Kidney (tissue), 14 donors: ENCODE data around the gene DIMT1. TPM values are rescaled to one million over a fixed set of nuclear protein-coding genes. Genes with fewer than 3 reads are reported as not detected.

Experiments
- DNase-seq, 5 donors: peaks; one replicate each; pipeline ENCODE4 v3.0.0-alpha.2; 2013 to 2020
- FAIRE-seq: peaks from 2 replicates; lab custom pipeline; 2012; peaks lifted over from hg19 to GRCh38; lab: Jason Lieb, UNC
- H3K27ac ChIP-seq, 2 donors: one replicate each; pipeline ENCODE4 v1.7.0; 2013; ENCODE audit warnings: low read depth in 2 of 2, low read length in 2 of 2, inconsistent platforms in 1 of 2
- H3K27me3 ChIP-seq: one replicate; pipeline ENCODE4 v1.7.1; 2013; ENCODE audit warnings: low read length, inconsistent platforms; ENCODE audit not compliant: control insufficient read depth, insufficient read depth
- H3K36me3 ChIP-seq, 3 donors: one replicate each; pipeline versions ENCODE4 v1.7.0 to v1.7.1; 2013; ENCODE audit warnings: low read length in 3 of 3, control low read depth in 1 of 3, inconsistent platforms in 1 of 3; ENCODE audit not compliant: insufficient read depth in 3 of 3, control insufficient read depth in 2 of 3
- H3K4me1 ChIP-seq, 3 donors: one replicate each; pipeline versions ENCODE4 v1.7.0 to v1.7.1; 2013; ENCODE audit warnings: low read length in 3 of 3, inconsistent platforms in 1 of 3, low read depth in 1 of 3; ENCODE audit not compliant: control insufficient read depth in 2 of 3, insufficient read depth in 2 of 3
- H3K4me3 ChIP-seq, 3 donors: one replicate each; pipeline versions ENCODE4 v1.7.0 to v1.8.1; 2013; ENCODE audit warnings: low read length in 3 of 3, control low read depth in 1 of 3, inconsistent platforms in 1 of 3
- H3K9ac ChIP-seq, 3 donors: one replicate each; pipeline versions ENCODE4 v1.7.0 to v1.7.1; 2013; ENCODE audit warnings: low read length in 3 of 3, control low read depth in 1 of 3, inconsistent platforms in 1 of 3
- H3K9me3 ChIP-seq, 3 donors: one replicate each; pipeline versions ENCODE4 v1.7.0 to v1.7.1; 2013; ENCODE audit warnings: low read length in 3 of 3, control low read depth in 1 of 3, inconsistent platforms in 1 of 3; ENCODE audit not compliant: control insufficient read depth in 2 of 3, insufficient read depth in 1 of 3
- CTCF ChIP-seq: IDR thresholded peaks from 3 replicates; pipeline ENCODE4 v1.5.1; 2012; ENCODE audit warnings: mild to moderate bottlenecking, moderate library complexity, borderline replicate concordance; ENCODE audit not compliant: insufficient read depth; ENCODE audit errors: extremely low read depth
- intact Hi-C: fragments of 100-400 bp; cut with DNase I; formaldehyde crosslinking; loops from one replicate; pipeline ENCODE4 v1.11.1; 2022
- polyA plus RNA-seq: library from polyadenylated mRNA; stranded (reverse); fragments of 350-450 nt; fragmentation: Illumina TruSeq; extraction: RNeasy Lipid Tissue Mini Kit (QIAGEN cat#74804); gene quantifications from one replicate; pipeline ENCODE4 v1.2.3, GENCODE V29; 2014; ENCODE audit warnings: low read depth, low replicate concordance; ENCODE audit not compliant: insufficient read depth
- total RNA-seq: library from RNA; stranded (reverse); fragmentation: NEBNext Ultra II Directional; extraction: Animal tissue kit (Norgen Biotek cat#: 25700); gene quantifications from one replicate; pipeline ENCODE4 v1.2.1, GENCODE V29; 2021
- donor health status: control.
- donor health status: control.
- donor health status: control.
- donor health status: control.
- donor health status: control.
- donor health status: DM: yes; HTN: yes; CAD: no.
- donor health status: Normal renal cell carcinoma (clear cell type).

Gene DIMT1
- total and polyA plus RNA-seq, 2 donors from 2014 or later, result 9.9 to 19.9 TPM

GRCh38 chr5:62386824-62387223 lies 16.9 kb downstream of the DIMT1 start:
- peaks cover 5 to 12% (median 8%) of the 10 kb centered on the region in 3 donors for H3K36me3 ChIP-seq
- DNase-seq, result no peak
- no peak for TF ChIP-seq CTCF
- H3K27ac ChIP-seq, result no peak overlapping the region
- H3K27me3 ChIP-seq, result no peaks in the 10 kb centered on the region
- no peak for FAIRE-seq
- H3K9ac ChIP-seq, result no peak overlapping the region
- H3K4me3 ChIP-seq, result no peak overlapping the region
- peaks cover 0 to 3% (median 0%) of the 10 kb centered on the region in 3 donors for H3K4me1 ChIP-seq
- intact Hi-C loops, result no loop called here
- H3K9me3 ChIP-seq, result no peaks in the 10 kb centered on the region

GRCh38 chr5:62385816-62386400 lies 17.8 kb downstream of the DIMT1 start:
- FAIRE-seq (no peak), DNase-seq (peak in 1 of 5 donors; percentile 13)
- Histone ChIP-seq H3K9ac (no peak overlapping the region), H3K9me3 (no peaks in the 10 kb centered on the region), H3K36me3 (peaks cover 5 to 12% (median 8%) of the 10 kb centered on the region in 3 donors), H3K4me1 (peaks cover 0 to 3% (median 0%) of the 10 kb centered on the region in 3 donors), H3K27me3 (no peaks in the 10 kb centered on the region), H3K27ac (no peak overlapping the region), H3K4me3 (no peak overlapping the region)
- no peak for TF ChIP-seq CTCF
- intact Hi-C loops, result no loop called here

GRCh38 chr5:62385131-62385530 lies 18.6 kb downstream of the DIMT1 start:
- Histone ChIP-seq H3K36me3 (peaks cover 5 to 12% (median 10%) of the 10 kb centered on the region in 3 donors), H3K27ac (no peak overlapping the region), H3K9me3 (no peaks in the 10 kb centered on the region), H3K4me3 (no peak overlapping the region), H3K4me1 (peaks cover 0 to 3% (median 0%) of the 10 kb centered on the region in 3 donors), H3K9ac (no peak overlapping the region), H3K27me3 (no peaks in the 10 kb centered on the region)
- DNase-seq (peak in 1 of 5 donors; percentile 22), FAIRE-seq (no peak)
- no peak for TF ChIP-seq CTCF
- intact Hi-C loops, result no loop called here
